ENCODE results near the gene NPIPB2. TPM values are rescaled to one million over a fixed set of nuclear protein-coding genes. Genes with fewer than 3 reads are reported as not detected.
"Not testable (repeated sequence)": the region's sequence is repeated elsewhere in the genome, so short reads cannot be mapped to it uniquely, and the experiment has no call there.

Gene NPIPB2
- total RNA-seq (1.6 TPM), polyA plus RNA-seq (19.4 TPM)
- long read RNA-seq, donor 1, result 0 reads
- long read RNA-seq, donor 2, result 0 reads
- long read RNA-seq, donor 3, partial matches to known transcripts, result 6 of 6 reads
- long read RNA-seq, donor 3, other reads (novel, unspliced or antisense), result 0 of 6 reads
- long read RNA-seq, donor 4, result 0 reads
- long read RNA-seq, donor 5, result 0 reads
- long read RNA-seq, donor 6, result 0 reads
- long read RNA-seq, donor 7, result 0 reads
- long read RNA-seq, donor 8, result 0 reads
- long read RNA-seq, donor 9, result 0 reads
- long read RNA-seq, donor 10, result 0 reads

DNA sequence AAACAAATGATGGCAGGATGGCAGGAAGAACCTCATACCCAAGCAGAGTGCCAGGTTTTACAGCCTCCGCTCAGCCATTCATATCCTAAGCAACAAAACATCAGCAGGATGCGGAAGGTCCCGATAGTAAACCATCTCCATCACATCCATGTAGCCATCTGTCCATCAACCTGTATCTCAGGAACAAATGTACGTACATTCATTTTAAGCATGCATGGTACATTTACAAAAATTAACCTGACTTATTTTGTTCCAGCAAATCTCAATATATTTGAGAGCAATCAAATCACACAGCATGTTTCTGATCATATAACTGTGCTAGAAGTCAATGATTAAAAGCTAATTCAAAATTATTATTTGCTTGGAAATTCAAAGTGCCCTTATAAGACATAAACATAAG, at the start of gene NPIPB2:
TSS of gene NPIPB2 (minus strand) at position 101 of the 400 bp plus-strand sequence. CDS start at position 101, 0 bp downstream.
- not testable (repeated sequence) for H3K4me1 ChIP-seq (ENCODE audit: control insufficient read depth in 2 of 2, insufficient read depth in 2 of 2, low read length in 2 of 2); H3K9me3 ChIP-seq (ENCODE audit: control insufficient read depth in 2 of 2, insufficient read depth in 1 of 2, low read length in 1 of 2); H3K36me3 ChIP-seq (ENCODE audit: control insufficient read depth in 2 of 2, insufficient read depth in 2 of 2, low read length in 1 of 2); H3K4me3 ChIP-seq (ENCODE audit: low read length in 2 of 2); H3K27me3 ChIP-seq (ENCODE audit: control insufficient read depth in 2 of 2, insufficient read depth in 1 of 2, low read length in 1 of 2); H3K27ac ChIP-seq (ENCODE audit: low read depth in 1 of 2, low read length in 1 of 2); DNase-seq (ENCODE audit: low read depth in 6 of 9, low spot score in 9 of 9)
- WGBS, result 95% methylated on average over 3 of the region's 4 CpGs

GRCh38 chr16:11990702-11991390, 49.0 kb upstream of the NPIPB2 start:
- Histone ChIP-seq H3K9me3 (ENCODE audit: control insufficient read depth in 2 of 2, insufficient read depth in 1 of 2, low read length in 1 of 2) (no peaks in the 10 kb centered on the region), H3K27ac (ENCODE audit: low read depth in 1 of 2, low read length in 1 of 2) (no peak overlapping the region), H3K36me3 (ENCODE audit: control insufficient read depth in 2 of 2, insufficient read depth in 2 of 2, low read length in 1 of 2) (peaks cover 0 to 5% of the 10 kb centered on the region in 2 donors), H3K4me3 (ENCODE audit: low read length in 2 of 2) (no peak overlapping the region), H3K27me3 (ENCODE audit: control insufficient read depth in 2 of 2, insufficient read depth in 1 of 2, low read length in 1 of 2) (no peaks in the 10 kb centered on the region), H3K4me1 (ENCODE audit: control insufficient read depth in 2 of 2, insufficient read depth in 2 of 2, low read length in 2 of 2) (no peaks in the 10 kb centered on the region)
- no peak for DNase-seq (ENCODE audit: low read depth in 6 of 9, low spot score in 9 of 9)
- 88% methylated on average over 11 of the region's 11 CpGs for WGBS

DNA sequence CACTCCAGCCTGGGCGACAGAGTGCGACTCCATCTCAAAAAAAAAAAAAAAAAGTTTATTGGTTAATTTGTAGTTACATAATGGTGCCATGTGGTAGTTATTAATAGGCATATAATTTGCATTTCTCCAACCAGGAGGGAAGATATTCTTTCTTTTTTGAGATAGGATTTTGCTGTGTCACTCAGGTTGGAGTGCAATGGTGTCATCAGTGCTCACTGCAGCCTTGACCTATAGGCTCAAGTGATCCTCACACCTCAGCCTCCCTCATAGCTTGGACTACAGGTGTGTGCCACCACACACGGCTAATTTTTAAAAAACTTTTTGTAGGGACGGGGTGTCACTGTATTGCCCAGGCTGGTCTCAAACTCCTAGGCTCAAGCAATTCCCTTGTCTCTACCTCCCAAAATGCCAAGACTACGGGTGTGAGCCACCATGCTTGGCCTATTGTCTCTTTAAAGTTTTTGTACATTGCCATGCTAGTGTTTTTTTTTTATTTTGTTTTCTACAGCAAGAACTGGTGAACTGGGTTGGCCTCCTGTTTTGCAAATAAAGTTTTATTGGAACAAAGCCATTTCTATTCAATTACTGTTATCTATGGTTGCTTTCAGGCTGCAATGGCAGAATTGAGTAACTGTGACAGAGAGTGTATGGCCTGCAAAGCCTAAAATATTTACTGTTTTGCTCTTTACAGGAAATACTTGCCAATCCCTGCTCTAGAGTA, 46.6 kb upstream of the NPIPB2 start:
- H3K4me1 ChIP-seq (ENCODE audit: control insufficient read depth in 2 of 2, insufficient read depth in 2 of 2, low read length in 2 of 2), result no peaks in the 10 kb centered on the region
- no peak overlapping the region for H3K27ac ChIP-seq (ENCODE audit: low read depth in 1 of 2, low read length in 1 of 2)
- no peak overlapping the region for H3K4me3 ChIP-seq (ENCODE audit: low read length in 2 of 2)
- H3K27me3 ChIP-seq (ENCODE audit: control insufficient read depth in 2 of 2, insufficient read depth in 1 of 2, low read length in 1 of 2), result no peaks in the 10 kb centered on the region
- no peak for DNase-seq (ENCODE audit: low read depth in 6 of 9, low spot score in 9 of 9)
- H3K36me3 ChIP-seq (ENCODE audit: control insufficient read depth in 2 of 2, insufficient read depth in 2 of 2, low read length in 1 of 2), result no peaks in the 10 kb centered on the region
- 81% methylated on average over 5 of the region's 5 CpGs for WGBS
- H3K9me3 ChIP-seq (ENCODE audit: control insufficient read depth in 2 of 2, insufficient read depth in 1 of 2, low read length in 1 of 2), result no peaks in the 10 kb centered on the region

GRCh38 chr16:11986521-11987057, 44.7 kb upstream of the NPIPB2 start:
- Histone ChIP-seq H3K9me3 (ENCODE audit: control insufficient read depth in 2 of 2, insufficient read depth in 1 of 2, low read length in 1 of 2) (no peaks in the 10 kb centered on the region), H3K4me1 (ENCODE audit: control insufficient read depth in 2 of 2, insufficient read depth in 2 of 2, low read length in 2 of 2) (peaks cover 0 to 3% of the 10 kb centered on the region in 2 donors), H3K36me3 (ENCODE audit: control insufficient read depth in 2 of 2, insufficient read depth in 2 of 2, low read length in 1 of 2) (no peaks in the 10 kb centered on the region), H3K27me3 (ENCODE audit: control insufficient read depth in 2 of 2, insufficient read depth in 1 of 2, low read length in 1 of 2) (no peaks in the 10 kb centered on the region), H3K4me3 (ENCODE audit: low read length in 2 of 2) (no peak overlapping the region), H3K27ac (ENCODE audit: low read depth in 1 of 2, low read length in 1 of 2) (no peak overlapping the region)
- DNase-seq (ENCODE audit: low read depth in 6 of 9, low spot score in 9 of 9), result no peak
- 98% methylated on average over 12 of the region's 12 CpGs for WGBS

GRCh38 chr16:11985250-11985649, 43.4 kb upstream of the NPIPB2 start:
- no peak for DNase-seq (ENCODE audit: low read depth in 6 of 9, low spot score in 9 of 9)
- Histone ChIP-seq H3K9me3 (ENCODE audit: control insufficient read depth in 2 of 2, insufficient read depth in 1 of 2, low read length in 1 of 2) (no peaks in the 10 kb centered on the region), H3K27me3 (ENCODE audit: control insufficient read depth in 2 of 2, insufficient read depth in 1 of 2, low read length in 1 of 2) (no peaks in the 10 kb centered on the region), H3K36me3 (ENCODE audit: control insufficient read depth in 2 of 2, insufficient read depth in 2 of 2, low read length in 1 of 2) (no peaks in the 10 kb centered on the region), H3K27ac (ENCODE audit: low read depth in 1 of 2, low read length in 1 of 2) (no peak overlapping the region), H3K4me1 (ENCODE audit: control insufficient read depth in 2 of 2, insufficient read depth in 2 of 2, low read length in 2 of 2) (peaks cover 0 to 3% of the 10 kb centered on the region in 2 donors), H3K4me3 (ENCODE audit: low read length in 2 of 2) (no peak overlapping the region)
- WGBS, result 90% methylated on average over 5 of the region's 5 CpGs

- DNase-seq (ENCODE audit: low read depth in 6 of 9, low spot score in 9 of 9), result no peak
- Histone ChIP-seq H3K27ac (ENCODE audit: low read depth in 1 of 2, low read length in 1 of 2) (no peak overlapping the region), H3K4me1 (ENCODE audit: control insufficient read depth in 2 of 2, insufficient read depth in 2 of 2, low read length in 2 of 2) (peaks cover 11 to 16% of the 10 kb centered on the region in 2 donors), H3K36me3 (ENCODE audit: control insufficient read depth in 2 of 2, insufficient read depth in 2 of 2, low read length in 1 of 2) (no peaks in the 10 kb centered on the region), H3K27me3 (ENCODE audit: control insufficient read depth in 2 of 2, insufficient read depth in 1 of 2, low read length in 1 of 2) (no peaks in the 10 kb centered on the region), H3K4me3 (ENCODE audit: low read length in 2 of 2) (no peak overlapping the region), H3K9me3 (ENCODE audit: control insufficient read depth in 2 of 2, insufficient read depth in 1 of 2, low read length in 1 of 2) (no peaks in the 10 kb centered on the region)
- 71% methylated on average over 5 of the region's 5 CpGs for WGBS
Observed at GRCh38 chr16:11980136-11980844, 38.4 kb upstream of the NPIPB2 start.

- H3K9me3 ChIP-seq (ENCODE audit: control insufficient read depth in 2 of 2, insufficient read depth in 1 of 2, low read length in 1 of 2), result no peaks in the 10 kb centered on the region
- WGBS, result 91% methylated on average over 9 of the region's 9 CpGs
- H3K27me3 ChIP-seq (ENCODE audit: control insufficient read depth in 2 of 2, insufficient read depth in 1 of 2, low read length in 1 of 2), result no peaks in the 10 kb centered on the region
- H3K36me3 ChIP-seq (ENCODE audit: control insufficient read depth in 2 of 2, insufficient read depth in 2 of 2, low read length in 1 of 2), result no peaks in the 10 kb centered on the region
- H3K4me1 ChIP-seq (ENCODE audit: control insufficient read depth in 2 of 2, insufficient read depth in 2 of 2, low read length in 2 of 2), result peaks cover 11 to 16% of the 10 kb centered on the region in 2 donors
- H3K27ac ChIP-seq (ENCODE audit: low read depth in 1 of 2, low read length in 1 of 2), result no peak overlapping the region
- no peak overlapping the region for H3K4me3 ChIP-seq (ENCODE audit: low read length in 2 of 2)
- no peak for DNase-seq (ENCODE audit: low read depth in 6 of 9, low spot score in 9 of 9)
Observed at GRCh38 chr16:11979013-11979672, 37.3 kb upstream of the NPIPB2 start.

GRCh38 chr16:11978080-11978479, 36.2 kb upstream of the NPIPB2 start:
- Histone ChIP-seq H3K4me3 (ENCODE audit: low read length in 2 of 2) (no peak overlapping the region), H3K9me3 (ENCODE audit: control insufficient read depth in 2 of 2, insufficient read depth in 1 of 2, low read length in 1 of 2) (no peaks in the 10 kb centered on the region), H3K27me3 (ENCODE audit: control insufficient read depth in 2 of 2, insufficient read depth in 1 of 2, low read length in 1 of 2) (no peaks in the 10 kb centered on the region), H3K36me3 (ENCODE audit: control insufficient read depth in 2 of 2, insufficient read depth in 2 of 2, low read length in 1 of 2) (peaks cover 5% of the 10 kb centered on the region in 2 donors), H3K4me1 (ENCODE audit: control insufficient read depth in 2 of 2, insufficient read depth in 2 of 2, low read length in 2 of 2) (peaks cover 11 to 16% of the 10 kb centered on the region in 2 donors), H3K27ac (ENCODE audit: low read depth in 1 of 2, low read length in 1 of 2) (no peak overlapping the region)
- WGBS, result 94% methylated on average over 2 of the region's 2 CpGs
- no peak for DNase-seq (ENCODE audit: low read depth in 6 of 9, low spot score in 9 of 9)
